Heart left ventricle (tissue), 13 donors: ENCODE measurements around the gene ZNF662.

ENCODE experiments used
- POLR2A ChIP-seq, 2 donors: fragments of 450-650 bp; IDR thresholded peaks; one replicate each; pipeline ENCODE4 v1.6.1; 2017; ENCODE audit warnings: antibody characterized with exemption in 2 of 2, mild to moderate bottlenecking in 2 of 2, moderate library complexity in 2 of 2
- TF ChIP-seq, protein P1 (sequence below), 12 donors: fragments of 200-600 bp; sonication (generic) in 4 of 12; IDR thresholded peaks; one replicate each; pipeline versions ENCODE4 v1.5.0 to v1.8.0; 2018 to 2022; ENCODE audit warnings: antibody characterized with exemption in 12 of 12, mild to moderate bottlenecking in 5 of 12
- donor health status: ischemic (EF 13 %, LVEDD 7.1; RV severe dilation, severe dysfunction).
- donor health status: DM: no; HTN: yes; CAD: no.
- donor health status: DM: no; HTN: no; CAD: no.
- donor health status: ischemic (EF 25% LVEDD 6.9; RV normal size, moderate dysfunction).
- donor health status: ischemic (EF 25% LVEDD 5.7; RV mildly dilated, moderate dysfunction).
- donor health status: ischemic (EF 35%, LVEDD 5.7; RV mildly dilated, moderate dysfunction).
- donor health status: nonischemic (EF 11% LVEDD 7.7; RV severe dilation, severe dysfunction).
- donor health status: DM: yes; HTN: yes; CAD: no.
- donor health status: PGD.
- donor health status: ischemic (EF 29% LVEDD 5.4; RV normal size, mild dysfunction).
- donor health status: nonischemic (EF 23%, LVEDD 6.1; RV moderate dilation, normal function).

DNA sequence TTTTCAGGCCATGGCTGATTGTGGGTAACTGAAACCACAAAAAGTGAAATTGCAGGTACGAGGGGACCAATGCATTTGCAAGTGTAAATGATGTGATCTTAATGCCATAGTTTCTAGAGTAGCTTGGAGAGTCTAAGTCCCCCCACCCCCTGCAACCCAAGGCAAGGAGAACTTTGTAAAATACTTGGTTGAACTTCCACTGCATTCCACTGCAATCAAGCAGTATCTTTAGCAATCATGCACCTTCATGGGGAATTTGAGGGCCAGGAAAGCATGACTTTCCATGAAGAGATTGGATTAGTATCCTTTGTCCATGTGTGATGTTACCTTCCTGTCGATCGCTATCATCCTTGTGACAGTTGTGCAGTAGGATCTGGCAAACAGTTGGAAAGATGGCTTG, 18.9 kb upstream of the ZNF662 start:
- no peak for TF ChIP-seq POLR2A (IDR thresholded peaks at IDR 0.05)
- TF ChIP-seq, protein P1, sequence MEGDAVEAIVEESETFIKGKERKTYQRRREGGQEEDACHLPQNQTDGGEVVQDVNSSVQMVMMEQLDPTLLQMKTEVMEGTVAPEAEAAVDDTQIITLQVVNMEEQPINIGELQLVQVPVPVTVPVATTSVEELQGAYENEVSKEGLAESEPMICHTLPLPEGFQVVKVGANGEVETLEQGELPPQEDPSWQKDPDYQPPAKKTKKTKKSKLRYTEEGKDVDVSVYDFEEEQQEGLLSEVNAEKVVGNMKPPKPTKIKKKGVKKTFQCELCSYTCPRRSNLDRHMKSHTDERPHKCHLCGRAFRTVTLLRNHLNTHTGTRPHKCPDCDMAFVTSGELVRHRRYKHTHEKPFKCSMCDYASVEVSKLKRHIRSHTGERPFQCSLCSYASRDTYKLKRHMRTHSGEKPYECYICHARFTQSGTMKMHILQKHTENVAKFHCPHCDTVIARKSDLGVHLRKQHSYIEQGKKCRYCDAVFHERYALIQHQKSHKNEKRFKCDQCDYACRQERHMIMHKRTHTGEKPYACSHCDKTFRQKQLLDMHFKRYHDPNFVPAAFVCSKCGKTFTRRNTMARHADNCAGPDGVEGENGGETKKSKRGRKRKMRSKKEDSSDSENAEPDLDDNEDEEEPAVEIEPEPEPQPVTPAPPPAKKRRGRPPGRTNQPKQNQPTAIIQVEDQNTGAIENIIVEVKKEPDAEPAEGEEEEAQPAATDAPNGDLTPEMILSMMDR (IDR thresholded peaks at IDR 0.05): no peak
